Measurements from ENCODE around the gene HSH2D.

The HSH2D gene

GRCh38 chr19:16127080-16127479, 16.4 kb upstream of the HSH2D start:
- no peak overlapping the region for H3K4me3 ChIP-seq (ENCODE audit: low read depth, low read length)
- DNase-seq (ENCODE audit: low read depth), result no peak
- TF ChIP-seq, protein P1, sequence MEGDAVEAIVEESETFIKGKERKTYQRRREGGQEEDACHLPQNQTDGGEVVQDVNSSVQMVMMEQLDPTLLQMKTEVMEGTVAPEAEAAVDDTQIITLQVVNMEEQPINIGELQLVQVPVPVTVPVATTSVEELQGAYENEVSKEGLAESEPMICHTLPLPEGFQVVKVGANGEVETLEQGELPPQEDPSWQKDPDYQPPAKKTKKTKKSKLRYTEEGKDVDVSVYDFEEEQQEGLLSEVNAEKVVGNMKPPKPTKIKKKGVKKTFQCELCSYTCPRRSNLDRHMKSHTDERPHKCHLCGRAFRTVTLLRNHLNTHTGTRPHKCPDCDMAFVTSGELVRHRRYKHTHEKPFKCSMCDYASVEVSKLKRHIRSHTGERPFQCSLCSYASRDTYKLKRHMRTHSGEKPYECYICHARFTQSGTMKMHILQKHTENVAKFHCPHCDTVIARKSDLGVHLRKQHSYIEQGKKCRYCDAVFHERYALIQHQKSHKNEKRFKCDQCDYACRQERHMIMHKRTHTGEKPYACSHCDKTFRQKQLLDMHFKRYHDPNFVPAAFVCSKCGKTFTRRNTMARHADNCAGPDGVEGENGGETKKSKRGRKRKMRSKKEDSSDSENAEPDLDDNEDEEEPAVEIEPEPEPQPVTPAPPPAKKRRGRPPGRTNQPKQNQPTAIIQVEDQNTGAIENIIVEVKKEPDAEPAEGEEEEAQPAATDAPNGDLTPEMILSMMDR (IDR thresholded peaks at IDR 0.05; ENCODE audit: low read depth, low read length), result no peak
- no peak for TF ChIP-seq POLR2A (IDR thresholded peaks at IDR 0.05; ENCODE audit: extremely low read depth, insufficient read length)
- TF ChIP-seq, protein P2, sequence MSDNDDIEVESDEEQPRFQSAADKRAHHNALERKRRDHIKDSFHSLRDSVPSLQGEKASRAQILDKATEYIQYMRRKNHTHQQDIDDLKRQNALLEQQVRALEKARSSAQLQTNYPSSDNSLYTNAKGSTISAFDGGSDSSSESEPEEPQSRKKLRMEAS (IDR thresholded peaks at IDR 0.05; ENCODE audit: low read depth, low read length), result no peak
- TF ChIP-seq MYC (IDR thresholded peaks at IDR 0.05; ENCODE audit: low read depth, low read length), result no peak

DNA sequence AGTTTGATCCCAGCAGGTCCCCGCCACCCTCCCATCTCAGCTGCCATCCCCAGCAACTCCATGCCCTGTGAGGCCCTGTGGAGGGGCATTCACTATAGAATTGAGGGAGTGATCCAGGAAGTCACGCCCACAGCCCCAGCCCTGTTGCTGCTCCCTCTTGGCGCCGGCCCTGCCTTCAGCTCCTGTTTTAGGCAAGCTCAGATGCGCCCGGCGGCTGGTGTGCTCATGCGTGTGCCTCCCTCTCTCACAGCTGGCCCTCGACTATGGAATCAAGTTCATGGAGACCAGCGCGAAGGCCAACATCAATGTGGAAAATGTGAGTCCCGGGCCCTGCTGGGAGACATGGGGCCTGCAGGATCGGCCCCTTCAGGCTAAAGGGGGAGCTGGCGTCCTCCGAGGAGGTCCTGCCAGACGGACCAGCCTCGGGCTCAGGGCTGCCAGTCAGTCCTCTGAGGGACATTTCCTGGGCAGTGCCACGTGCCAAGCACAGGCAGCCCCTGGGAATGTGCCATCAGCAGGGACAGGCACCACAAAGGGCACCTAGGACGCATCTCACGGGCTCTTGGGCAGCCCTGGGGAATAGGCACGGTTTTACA, 15.6 kb upstream of the HSH2D start:
- no peak for DNase-seq (ENCODE audit: low read depth)
- TF ChIP-seq MYC (IDR thresholded peaks at IDR 0.05; ENCODE audit: low read depth, low read length) (no peak), POLR2A (IDR thresholded peaks at IDR 0.05; ENCODE audit: extremely low read depth, insufficient read length) (no peak)
- TF ChIP-seq, protein P2 (IDR thresholded peaks at IDR 0.05; ENCODE audit: low read depth, low read length), result no peak
- TF ChIP-seq, protein P1 (IDR thresholded peaks at IDR 0.05; ENCODE audit: low read depth, low read length), result no peak
- H3K4me3 ChIP-seq (ENCODE audit: low read depth, low read length), result no peak overlapping the region

GRCh38 chr19:16131648-16132047, 11.8 kb upstream of the HSH2D start:
- DNase-seq (ENCODE audit: low read depth), result no peak
- TF ChIP-seq, protein P2 (IDR thresholded peaks at IDR 0.05; ENCODE audit: low read depth, low read length), result no peak
- TF ChIP-seq, protein P1 (IDR thresholded peaks at IDR 0.05; ENCODE audit: low read depth, low read length), result no peak
- TF ChIP-seq POLR2A (IDR thresholded peaks at IDR 0.05; ENCODE audit: extremely low read depth, insufficient read length) (no peak), MYC (IDR thresholded peaks at IDR 0.05; ENCODE audit: low read depth, low read length) (no peak)
- no peak overlapping the region for H3K4me3 ChIP-seq (ENCODE audit: low read depth, low read length)

GRCh38 chr19:16133818-16134217, 9.7 kb upstream of the HSH2D start:
- TF ChIP-seq, protein P2 (IDR thresholded peaks at IDR 0.05; ENCODE audit: low read depth, low read length), result no peak
- TF ChIP-seq POLR2A (IDR thresholded peaks at IDR 0.05; ENCODE audit: extremely low read depth, insufficient read length) (no peak), MYC (IDR thresholded peaks at IDR 0.05; ENCODE audit: low read depth, low read length) (no peak)
- TF ChIP-seq, protein P1 (IDR thresholded peaks at IDR 0.05; ENCODE audit: low read depth, low read length), result no peak
- no peak for DNase-seq (ENCODE audit: low read depth)
- no peak overlapping the region for H3K4me3 ChIP-seq (ENCODE audit: low read depth, low read length)

DNA sequence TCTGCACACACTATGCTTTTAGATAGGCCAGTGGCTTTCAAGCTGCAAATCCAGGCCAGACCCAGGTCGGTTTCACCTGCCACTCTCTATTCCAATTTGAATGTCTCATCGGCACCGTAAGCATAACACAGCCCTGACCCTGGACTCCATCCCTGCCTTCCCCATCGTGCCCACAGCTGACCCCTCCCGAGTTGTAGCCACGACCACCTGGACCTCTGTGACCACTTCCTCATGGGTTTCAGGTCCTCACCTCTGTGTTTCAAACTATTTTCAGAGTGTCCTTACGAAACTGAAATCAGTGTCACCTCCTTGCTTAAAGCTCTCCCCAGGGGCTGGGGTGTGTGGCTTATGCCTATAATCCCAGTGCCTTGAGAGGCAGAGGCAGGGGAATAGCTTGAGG, 9.0 kb upstream of the HSH2D start:
- TF ChIP-seq, protein P2 (IDR thresholded peaks at IDR 0.05; ENCODE audit: low read depth, low read length), result no peak
- TF ChIP-seq, protein P1 (IDR thresholded peaks at IDR 0.05; ENCODE audit: low read depth, low read length), result no peak
- no peak for TF ChIP-seq MYC (IDR thresholded peaks at IDR 0.05; ENCODE audit: low read depth, low read length)
- no peak for TF ChIP-seq POLR2A (IDR thresholded peaks at IDR 0.05; ENCODE audit: extremely low read depth, insufficient read length)
- peak; percentile 58 for DNase-seq (ENCODE audit: low read depth)
- H3K4me3 ChIP-seq (ENCODE audit: low read depth, low read length), result no peak overlapping the region

Data from NB4 (cell line).